ENCODE measurements around the gene ZNF222. TPM values are rescaled to one million over a fixed set of nuclear protein-coding genes. Genes with fewer than 3 reads are reported as not detected.
A peak's percentile ranks its signal among the peaks of the same experiment; 100 is the strongest.

Gene ZNF222
- total RNA-seq, 1 donor from 2014 or later: 6.5 TPM

DNA sequence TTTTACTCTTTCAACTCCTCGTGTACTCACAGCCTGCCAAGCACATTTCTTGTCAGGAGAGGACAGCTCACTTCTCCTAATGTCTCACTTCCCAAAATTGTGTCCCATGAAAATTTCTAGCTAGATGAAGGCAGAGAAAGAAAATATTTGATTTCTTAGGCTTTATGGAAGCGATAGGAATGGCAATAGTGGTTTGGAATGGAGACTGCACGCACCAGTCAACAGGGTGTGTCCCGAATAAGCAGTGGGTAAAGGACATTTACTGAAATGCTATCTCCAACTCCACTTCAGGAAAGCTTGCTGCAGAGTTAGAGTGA is 321 bp upstream of the ZNF222 start:
- DNase-seq (ENCODE audit: low spot score): no peak
- Mint-ChIP-seq H3K9me3 (ENCODE audit: unreplicated experiment) (no peaks in the 10 kb centered on the region), H3K27me3 (ENCODE audit: unreplicated experiment) (no peaks in the 10 kb centered on the region), H3K4me3 (ENCODE audit: unreplicated experiment) (peak overlapping the region; percentile 99), H3K4me1 (ENCODE audit: unreplicated experiment) (peaks cover 9% of the 10 kb centered on the region), H3K27ac (ENCODE audit: unreplicated experiment) (peak overlapping the region; percentile 93), H3K36me3 (ENCODE audit: low read depth, unreplicated experiment) (peaks cover 32% of the 10 kb centered on the region)
- TF ChIP-seq, protein P1, sequence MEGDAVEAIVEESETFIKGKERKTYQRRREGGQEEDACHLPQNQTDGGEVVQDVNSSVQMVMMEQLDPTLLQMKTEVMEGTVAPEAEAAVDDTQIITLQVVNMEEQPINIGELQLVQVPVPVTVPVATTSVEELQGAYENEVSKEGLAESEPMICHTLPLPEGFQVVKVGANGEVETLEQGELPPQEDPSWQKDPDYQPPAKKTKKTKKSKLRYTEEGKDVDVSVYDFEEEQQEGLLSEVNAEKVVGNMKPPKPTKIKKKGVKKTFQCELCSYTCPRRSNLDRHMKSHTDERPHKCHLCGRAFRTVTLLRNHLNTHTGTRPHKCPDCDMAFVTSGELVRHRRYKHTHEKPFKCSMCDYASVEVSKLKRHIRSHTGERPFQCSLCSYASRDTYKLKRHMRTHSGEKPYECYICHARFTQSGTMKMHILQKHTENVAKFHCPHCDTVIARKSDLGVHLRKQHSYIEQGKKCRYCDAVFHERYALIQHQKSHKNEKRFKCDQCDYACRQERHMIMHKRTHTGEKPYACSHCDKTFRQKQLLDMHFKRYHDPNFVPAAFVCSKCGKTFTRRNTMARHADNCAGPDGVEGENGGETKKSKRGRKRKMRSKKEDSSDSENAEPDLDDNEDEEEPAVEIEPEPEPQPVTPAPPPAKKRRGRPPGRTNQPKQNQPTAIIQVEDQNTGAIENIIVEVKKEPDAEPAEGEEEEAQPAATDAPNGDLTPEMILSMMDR (IDR thresholded peaks at IDR 0.05; ENCODE audit: unreplicated experiment): no peak

DNA sequence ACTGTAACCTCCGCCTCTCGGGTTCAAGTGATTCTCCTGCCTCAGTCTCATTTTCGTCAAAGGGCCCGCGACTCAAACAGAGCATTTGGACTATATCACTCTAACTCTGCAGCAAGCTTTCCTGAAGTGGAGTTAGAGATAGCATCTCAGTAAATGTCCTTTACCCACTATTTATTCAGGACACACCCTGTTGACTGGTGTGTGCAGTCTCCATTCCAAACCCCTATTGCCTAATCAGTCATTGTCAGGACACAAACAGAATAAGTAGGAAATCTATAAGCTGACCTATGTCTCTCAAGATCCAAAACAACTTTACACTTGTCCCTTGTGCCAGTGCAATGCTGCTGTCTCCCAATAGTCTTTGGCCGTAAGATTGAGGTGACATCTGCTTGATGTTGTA is 1.4 kb downstream of the ZNF222 start:
- Mint-ChIP-seq H3K27me3 (ENCODE audit: unreplicated experiment) (no peaks in the 10 kb centered on the region), H3K36me3 (ENCODE audit: low read depth, unreplicated experiment) (peaks cover 50% of the 10 kb centered on the region), H3K4me3 (ENCODE audit: unreplicated experiment) (no peak overlapping the region), H3K4me1 (ENCODE audit: unreplicated experiment) (peaks cover 9% of the 10 kb centered on the region), H3K27ac (ENCODE audit: unreplicated experiment) (no peak overlapping the region), H3K9me3 (ENCODE audit: unreplicated experiment) (peaks cover 2% of the 10 kb centered on the region)
- TF ChIP-seq, protein P1 (IDR thresholded peaks at IDR 0.05; ENCODE audit: unreplicated experiment): no peak
- no peak for DNase-seq (ENCODE audit: low spot score)

DNA sequence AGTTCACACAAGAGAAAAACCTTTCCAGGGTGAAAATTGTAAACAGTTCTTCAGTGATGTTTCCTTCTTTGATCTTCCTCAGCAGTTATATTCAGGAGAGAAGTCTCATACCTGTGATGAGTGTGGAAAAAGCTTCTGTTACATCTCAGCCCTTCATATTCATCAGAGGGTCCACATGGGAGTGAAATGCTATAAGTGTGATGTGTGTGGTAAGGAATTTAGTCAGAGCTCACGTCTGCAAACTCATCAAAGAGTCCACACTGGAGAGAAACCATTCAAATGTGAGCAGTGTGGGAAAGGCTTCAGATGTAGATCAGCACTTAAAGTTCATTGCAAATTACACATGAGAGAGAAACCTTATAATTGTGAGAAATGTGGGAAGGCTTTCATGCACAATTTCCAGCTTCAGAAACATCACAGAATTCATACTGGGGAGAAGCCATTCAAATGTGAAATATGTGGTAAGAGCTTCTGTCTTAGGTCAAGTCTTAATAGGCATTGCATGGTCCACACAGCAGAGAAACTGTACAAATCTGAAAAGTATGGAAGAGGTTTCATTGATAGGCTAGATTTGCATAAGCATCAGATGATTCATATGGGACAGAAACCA is 6.9 kb downstream of the ZNF222 start:
- H3K9me3 Mint-ChIP-seq (ENCODE audit: unreplicated experiment): peaks cover 33% of the 10 kb centered on the region
- H3K4me3 Mint-ChIP-seq (ENCODE audit: unreplicated experiment): peak overlapping the region; percentile 84
- DNase-seq (ENCODE audit: low spot score): no peak
- peaks cover 82% of the 10 kb centered on the region for H3K36me3 Mint-ChIP-seq (ENCODE audit: low read depth, unreplicated experiment)
- H3K27ac Mint-ChIP-seq (ENCODE audit: unreplicated experiment): no peak overlapping the region
- TF ChIP-seq, protein P1 (IDR thresholded peaks at IDR 0.05; ENCODE audit: unreplicated experiment): no peak
- H3K4me1 Mint-ChIP-seq (ENCODE audit: unreplicated experiment): no peaks in the 10 kb centered on the region
- peaks cover 1% of the 10 kb centered on the region for H3K27me3 Mint-ChIP-seq (ENCODE audit: unreplicated experiment)

DNA sequence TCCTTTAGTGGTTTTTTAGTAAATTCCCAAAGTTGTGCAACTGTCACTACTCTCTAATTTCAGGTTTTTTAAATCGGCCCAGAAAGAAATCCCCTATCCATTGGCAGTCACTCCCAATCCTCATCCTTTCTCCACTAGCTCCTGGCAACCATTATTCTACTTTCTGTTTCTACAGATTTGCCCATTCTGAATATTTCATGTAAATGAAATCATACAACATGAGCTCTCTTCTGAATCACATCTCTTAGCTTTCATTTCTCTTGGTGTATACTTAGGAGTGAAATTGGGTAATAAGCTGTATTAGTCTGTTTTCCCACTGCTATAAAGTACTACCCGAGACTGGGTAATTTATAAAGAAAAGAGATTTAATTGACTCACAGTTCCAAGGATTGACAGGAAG is 17.0 kb downstream of the ZNF222 start:
- TF ChIP-seq, protein P1 (IDR thresholded peaks at IDR 0.05; ENCODE audit: unreplicated experiment): no peak
- no peak for DNase-seq (ENCODE audit: low spot score)
- Mint-ChIP-seq H3K9me3 (ENCODE audit: unreplicated experiment) (peaks cover 4% of the 10 kb centered on the region), H3K27me3 (ENCODE audit: unreplicated experiment) (no peaks in the 10 kb centered on the region), H3K27ac (ENCODE audit: unreplicated experiment) (no peak overlapping the region), H3K36me3 (ENCODE audit: low read depth, unreplicated experiment) (no peaks in the 10 kb centered on the region), H3K4me3 (ENCODE audit: unreplicated experiment) (no peak overlapping the region), H3K4me1 (ENCODE audit: unreplicated experiment) (no peaks in the 10 kb centered on the region)

DNA sequence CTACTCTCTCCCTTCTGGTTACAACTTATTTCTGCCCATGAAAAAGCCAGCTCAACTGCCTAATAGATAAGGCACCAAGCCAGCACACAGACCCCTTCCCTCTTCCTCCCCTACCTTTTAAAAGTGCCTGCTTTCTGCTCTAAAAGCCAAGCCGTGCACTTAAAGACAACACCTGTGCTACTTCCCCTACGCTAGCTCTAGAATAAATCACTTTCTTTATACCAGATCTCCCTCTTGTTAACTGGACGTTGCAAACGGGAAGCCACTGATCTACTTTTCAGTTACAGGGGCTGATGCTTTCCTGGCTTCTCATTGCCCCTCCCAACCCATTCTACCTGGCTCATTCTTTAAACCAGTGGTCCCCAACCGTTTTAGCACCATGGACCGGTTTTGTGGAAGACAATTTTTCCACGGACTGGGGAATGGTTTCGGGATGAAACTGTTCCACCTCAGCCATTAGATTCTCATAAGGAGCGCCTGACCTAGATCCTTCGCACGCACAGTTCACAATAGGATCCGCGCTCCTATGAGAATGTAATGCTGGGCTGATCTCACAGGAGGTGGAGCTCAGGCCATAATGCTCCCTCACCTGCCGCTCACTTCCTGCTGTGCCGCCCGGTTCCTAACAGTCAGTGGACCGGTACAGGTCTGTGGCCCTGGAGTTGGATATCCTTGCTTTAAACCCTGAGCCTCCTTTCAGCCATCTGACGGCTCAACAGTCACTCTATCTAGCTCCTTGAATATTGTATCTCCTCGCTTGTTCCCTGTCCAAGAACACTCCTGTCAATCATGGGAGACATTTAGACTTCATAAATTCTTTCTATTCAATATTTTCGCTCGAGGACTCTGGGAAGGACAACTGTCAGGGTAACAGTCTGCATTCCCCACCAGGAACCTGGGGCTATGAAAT is 25.8 kb downstream of the ZNF222 start:
- TF ChIP-seq, protein P1 (IDR thresholded peaks at IDR 0.05; ENCODE audit: unreplicated experiment): no peak
- Mint-ChIP-seq H3K27me3 (ENCODE audit: unreplicated experiment) (peaks cover 3% of the 10 kb centered on the region), H3K27ac (ENCODE audit: unreplicated experiment) (no peak overlapping the region), H3K36me3 (ENCODE audit: low read depth, unreplicated experiment) (peaks cover 15% of the 10 kb centered on the region), H3K9me3 (ENCODE audit: unreplicated experiment) (no peaks in the 10 kb centered on the region), H3K4me3 (ENCODE audit: unreplicated experiment) (peak overlapping the region; percentile 99), H3K4me1 (ENCODE audit: unreplicated experiment) (peaks cover 15% of the 10 kb centered on the region)
- DNase-seq (ENCODE audit: low spot score): no peak
